NCI-H510A (cell line): ENCODE results near the gene SPIRE1.
A peak's percentile ranks its signal among the peaks of the same experiment; 100 is the strongest.

Source experiments
- DNase-seq: peaks from one replicate; lab custom pipeline; 2025; lab: John Stamatoyannopoulos, UW

Gene SPIRE1

DNA sequence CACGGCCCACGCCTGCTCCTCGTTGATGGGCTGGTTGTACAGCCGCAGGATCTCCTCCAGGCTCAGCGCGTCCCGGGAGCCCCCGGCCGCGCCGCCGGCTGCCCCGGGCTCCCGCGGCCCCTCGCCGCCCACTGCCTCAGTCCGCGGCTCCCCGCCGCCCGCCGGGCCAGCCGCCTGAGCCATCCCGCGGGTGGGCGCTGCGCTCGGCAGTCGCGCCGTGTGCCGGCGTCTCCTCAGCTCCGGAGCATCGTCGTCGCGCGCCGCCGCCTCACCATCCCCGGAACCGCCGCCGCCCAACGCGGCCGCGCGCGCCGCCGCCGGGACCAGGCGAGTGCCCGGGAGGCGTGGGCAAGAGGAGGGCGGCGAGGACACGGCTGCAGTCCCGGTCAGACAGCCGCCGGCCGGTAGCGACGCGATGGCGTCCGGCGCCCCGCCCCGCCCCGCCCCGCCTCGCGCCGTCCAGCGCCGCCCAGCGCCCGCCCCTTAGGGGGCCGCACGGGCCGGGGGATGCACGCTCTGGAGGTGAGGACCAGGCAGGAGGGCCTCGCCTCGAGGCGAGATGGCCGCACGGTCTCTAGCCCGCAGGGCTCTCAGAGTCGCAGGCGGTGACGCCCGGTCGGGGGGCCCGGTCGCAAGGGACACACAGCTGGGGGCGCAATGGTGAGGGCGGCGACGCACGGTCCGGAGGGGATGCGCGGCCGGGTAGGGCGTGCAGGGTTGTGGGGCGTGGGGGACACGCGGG is at the start of gene SPIRE1:
TSS of gene SPIRE1 (minus strand) at position 424 of the 742 bp plus-strand sequence. CDS start at position 183, 241 bp downstream.
- peak; percentile 39 for DNase-seq

DNA sequence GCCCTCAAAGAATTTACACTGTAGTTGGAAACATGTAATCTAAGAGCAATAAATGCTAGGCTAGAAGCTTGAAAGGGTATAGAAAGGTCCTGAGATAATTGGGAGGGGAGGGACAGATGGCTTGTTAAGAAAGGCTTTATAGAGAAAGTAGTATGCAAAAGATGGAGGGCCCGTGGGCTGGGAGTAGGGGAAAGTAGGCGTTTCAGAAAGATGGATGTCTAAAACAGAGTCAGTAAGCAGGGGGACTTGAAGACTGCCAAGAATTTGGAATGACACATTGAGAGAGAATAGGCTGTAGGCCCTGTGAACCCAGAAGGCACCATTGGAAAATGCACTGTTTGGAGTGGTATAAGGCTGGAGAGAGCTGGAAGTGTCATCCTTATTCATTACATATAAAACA is 45.8 kb upstream of the SPIRE1 start:
- DNase-seq, result no peak

DNA sequence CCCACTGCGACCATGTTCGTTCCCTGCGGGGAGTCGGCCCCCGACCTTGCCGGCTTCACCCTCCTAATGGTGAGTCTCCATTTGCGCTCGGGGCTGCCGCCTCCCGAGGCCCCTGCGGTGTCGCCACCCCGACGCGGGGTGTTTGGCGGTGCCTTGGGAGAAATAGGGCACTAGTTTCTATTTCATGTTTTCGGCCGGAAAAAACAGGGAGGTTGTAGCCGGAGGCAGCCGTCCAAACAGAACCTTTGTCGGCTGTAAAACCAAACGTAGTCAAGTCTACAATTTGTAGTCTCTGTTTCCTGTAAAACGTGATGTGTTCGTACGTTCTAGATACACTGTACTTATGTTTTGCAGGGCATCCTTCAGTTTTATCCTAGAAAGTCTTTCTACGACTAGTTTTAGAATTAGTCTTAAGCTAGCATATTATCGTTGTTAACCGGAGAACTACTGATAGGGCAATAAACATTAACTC is 45.2 kb upstream of the SPIRE1 start:
- no peak for DNase-seq

DNA sequence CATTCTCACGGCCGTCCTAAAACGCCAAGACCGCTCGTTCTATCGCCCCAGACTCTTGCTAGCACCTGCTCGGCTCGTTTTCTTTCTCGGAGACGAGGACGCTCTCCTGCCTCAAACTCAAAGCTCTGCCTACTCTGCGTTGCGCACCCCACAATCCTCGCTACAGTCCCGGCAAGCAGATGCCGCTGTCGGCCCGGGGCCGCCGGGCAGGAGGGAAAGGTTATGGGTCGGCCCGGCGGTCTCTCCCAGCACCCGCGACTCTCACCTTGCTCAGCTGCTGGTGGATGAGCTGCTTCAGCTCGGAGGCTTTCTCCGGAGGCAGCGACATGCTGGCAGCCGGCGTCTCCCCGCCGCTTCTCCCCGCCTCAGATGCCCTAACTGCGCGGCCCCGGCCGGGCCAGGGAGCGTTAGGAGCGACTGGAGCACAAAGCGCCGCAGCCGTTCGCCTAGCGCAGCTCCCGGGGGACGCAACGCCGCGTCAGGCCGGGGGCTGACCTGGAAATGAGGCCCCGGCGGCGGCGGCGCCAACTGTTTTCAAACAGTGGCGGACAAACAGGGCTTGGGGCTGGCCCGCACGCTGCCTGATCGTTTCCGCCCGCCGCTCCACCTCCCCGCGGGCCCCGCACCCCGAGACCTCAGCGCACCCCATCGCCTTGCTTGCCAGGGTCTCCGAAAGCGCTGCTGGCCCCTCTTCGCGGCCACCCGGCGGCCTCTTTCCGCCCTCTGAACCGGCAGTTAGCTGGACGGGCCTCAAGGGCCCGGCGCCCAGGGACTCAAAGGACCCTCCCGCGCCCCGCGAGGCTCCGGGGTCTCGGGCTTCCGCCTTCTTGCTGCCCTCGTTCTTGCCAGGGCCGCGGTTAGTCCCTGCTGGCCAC is 44.6 kb upstream of the SPIRE1 start, which contains the start of the genes CEP76 and PSMG2:
TSS of gene CEP76 (minus strand) at position 503 of the 875 bp plus-strand sequence. CDS start at position 328, 175 bp downstream.
TSS of gene PSMG2 (plus strand) at position 822 of the 875 bp plus-strand sequence. CDS start 66 bp downstream, outside the sequence.
- DNase-seq, result peak; percentile 66

DNA sequence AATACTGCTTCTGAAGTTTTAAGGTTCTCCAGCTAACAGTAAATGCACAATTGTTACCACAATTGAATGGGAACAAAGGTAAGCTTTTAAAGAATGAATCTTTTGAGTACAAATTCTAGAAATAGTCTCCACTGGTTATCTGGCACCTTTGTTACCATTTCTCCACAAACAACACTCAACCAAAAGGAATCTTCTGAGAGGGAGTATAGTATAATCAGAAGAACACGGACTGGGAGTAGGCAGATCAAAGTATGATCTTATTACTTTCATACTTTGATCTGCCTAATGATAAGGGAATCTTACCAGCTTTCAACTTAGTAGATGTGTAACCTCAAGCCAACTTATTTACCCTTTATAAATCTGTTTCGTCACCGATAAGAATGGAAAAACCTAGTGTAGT is 43.3 kb upstream of the SPIRE1 start:
- DNase-seq, result no peak

DNA sequence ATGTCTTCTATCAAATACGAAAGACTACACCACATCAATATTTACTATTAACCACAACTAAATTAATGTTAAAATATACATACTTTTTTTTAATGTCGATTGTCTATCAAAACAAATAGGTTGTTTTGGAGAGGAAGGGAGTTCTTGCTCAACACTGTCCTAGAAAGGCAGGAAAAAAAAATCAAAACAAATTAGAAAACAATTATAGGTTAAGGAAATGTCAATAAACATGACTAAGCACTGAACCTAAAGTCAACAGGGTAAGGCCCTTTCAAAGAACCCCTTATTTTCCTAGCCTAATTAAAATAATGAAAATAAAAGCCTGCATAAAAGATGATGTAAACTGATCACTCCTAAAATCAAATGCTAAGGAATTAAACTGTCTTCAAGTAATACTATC is 41.8 kb upstream of the SPIRE1 start:
- no peak for DNase-seq

DNA sequence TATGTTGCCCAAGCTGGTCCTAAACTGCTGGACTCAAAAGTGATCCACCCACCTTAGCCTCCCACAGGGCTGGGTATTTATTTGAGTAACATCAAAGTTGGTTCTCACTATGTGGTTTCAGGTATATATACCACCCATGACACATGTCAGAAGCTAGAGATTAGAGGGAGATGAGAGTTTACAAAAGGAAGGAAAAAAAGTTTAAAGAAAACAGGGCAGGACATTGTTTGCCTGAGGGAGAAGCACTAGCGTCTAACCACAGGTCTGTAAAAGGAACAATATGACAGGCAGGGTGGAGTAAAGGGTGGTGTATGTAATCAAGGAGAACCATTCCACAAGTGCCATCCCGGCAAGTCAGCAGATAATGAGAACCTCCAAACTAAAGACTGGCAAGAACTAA is 36.1 kb upstream of the SPIRE1 start:
- no peak for DNase-seq

DNA sequence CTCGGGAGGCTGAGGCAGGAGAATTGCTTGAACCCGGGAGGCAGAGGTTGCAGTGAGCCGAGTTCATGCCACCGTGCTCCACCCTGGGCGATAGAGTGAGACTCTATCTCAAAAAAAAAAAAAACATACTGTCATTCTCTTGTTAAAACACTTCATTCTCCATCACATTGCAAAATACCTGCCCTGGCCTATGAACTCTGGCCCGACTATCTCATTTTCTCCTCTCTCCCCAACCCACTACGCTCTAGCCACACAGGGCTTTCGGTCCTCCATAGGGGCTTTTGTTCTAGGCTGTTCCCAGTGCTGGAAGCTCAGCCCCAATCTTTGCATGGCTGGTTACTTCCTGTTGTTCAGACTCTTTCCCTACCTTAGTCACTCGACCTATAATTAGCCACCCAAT is 34.3 kb upstream of the SPIRE1 start:
- no peak for DNase-seq

DNA sequence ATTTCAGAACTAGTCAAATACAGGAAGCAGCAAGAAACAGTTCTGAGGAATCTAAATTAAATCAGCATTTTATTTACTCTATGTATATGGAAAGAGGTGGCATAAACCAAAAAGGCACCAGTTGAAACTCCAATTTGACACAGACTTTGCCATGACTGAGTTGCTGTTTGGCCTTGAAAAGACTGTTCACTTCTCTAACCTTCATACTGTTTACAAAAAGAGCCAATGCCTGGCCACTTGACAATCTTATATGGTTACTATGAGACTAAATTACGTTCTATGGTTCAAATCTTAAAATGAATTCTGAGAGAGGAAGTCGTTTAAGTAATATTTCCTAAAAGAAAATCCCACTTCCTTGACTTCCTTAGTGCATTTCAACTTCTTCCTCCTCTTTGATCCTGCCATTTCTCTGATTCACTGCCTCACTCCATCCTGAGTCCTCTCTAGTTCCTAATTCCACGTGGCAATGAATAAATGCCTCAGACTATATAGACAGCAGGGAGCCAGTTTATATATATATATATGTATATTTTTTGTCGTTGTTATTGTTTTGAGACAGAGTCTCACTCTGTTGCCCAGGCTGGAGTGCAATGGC is 31.4 kb upstream of the SPIRE1 start:
- no peak for DNase-seq

DNA sequence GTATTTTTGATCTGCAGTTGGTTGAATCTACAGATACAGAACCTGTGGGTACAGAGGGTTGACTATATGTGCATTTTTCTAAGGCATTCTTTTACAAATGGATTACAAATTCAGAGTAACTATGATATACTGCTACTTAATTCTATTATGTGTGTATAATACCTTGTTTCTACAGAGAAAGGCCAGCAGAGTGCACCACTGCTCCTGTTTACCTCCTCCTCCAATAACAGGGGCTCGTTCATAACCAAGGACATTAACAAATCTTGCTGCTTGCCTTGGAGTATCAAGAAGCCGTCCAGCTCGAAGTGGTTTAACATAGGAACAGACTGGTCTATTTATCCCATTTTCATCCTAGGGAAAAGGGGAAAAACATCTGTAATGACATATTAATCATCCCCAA is 28.2 kb upstream of the SPIRE1 start:
- DNase-seq, result no peak

DNA sequence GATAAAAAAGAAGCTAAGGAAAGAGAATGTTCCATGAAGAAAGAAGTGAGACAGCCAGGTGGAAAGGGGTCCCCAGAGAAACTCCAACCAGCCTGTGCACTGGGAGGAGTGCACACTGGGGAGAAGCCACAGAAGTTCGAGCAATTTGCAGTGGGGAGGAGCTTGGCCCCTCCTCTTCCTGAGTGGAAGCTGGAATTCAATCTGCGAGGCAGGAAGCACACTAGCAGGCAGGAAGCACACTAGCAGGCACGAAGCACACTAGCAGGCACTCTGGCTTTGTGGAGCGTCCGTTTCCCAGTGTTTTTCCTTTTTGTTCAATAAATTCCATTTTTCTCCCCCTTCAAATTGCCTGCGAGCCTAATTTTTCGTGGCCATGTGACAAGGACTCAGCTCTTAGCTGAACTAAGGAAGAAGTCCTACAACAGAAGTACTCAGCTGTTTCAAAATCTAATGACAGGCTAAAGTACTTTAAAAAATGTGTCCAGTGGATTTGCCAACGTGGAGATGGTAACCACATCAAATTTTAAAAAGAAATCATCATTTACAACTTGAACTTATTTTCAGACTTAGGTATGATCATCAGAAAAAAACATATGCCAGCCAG is 21.4 kb upstream of the SPIRE1 start:
- DNase-seq, result no peak

DNA sequence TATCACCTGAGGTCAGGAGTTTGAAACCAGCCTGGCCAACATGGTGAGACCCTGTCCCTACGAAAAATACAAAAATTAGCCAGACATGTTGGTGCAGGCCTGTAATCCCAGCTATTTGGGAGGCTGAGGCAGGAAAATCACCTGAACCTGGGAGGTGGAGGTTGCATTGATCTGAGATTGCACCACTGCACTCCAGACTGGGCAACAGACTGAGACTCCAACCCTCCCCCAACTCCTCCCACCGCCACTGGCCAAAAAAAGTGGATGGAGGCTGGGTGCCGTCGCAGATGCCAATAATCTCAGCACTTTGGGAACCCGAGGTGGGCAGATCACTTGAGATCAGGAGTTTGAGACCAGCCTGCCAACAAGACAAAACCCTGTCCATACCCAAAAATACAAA is 10.1 kb upstream of the SPIRE1 start:
- no peak for DNase-seq

DNA sequence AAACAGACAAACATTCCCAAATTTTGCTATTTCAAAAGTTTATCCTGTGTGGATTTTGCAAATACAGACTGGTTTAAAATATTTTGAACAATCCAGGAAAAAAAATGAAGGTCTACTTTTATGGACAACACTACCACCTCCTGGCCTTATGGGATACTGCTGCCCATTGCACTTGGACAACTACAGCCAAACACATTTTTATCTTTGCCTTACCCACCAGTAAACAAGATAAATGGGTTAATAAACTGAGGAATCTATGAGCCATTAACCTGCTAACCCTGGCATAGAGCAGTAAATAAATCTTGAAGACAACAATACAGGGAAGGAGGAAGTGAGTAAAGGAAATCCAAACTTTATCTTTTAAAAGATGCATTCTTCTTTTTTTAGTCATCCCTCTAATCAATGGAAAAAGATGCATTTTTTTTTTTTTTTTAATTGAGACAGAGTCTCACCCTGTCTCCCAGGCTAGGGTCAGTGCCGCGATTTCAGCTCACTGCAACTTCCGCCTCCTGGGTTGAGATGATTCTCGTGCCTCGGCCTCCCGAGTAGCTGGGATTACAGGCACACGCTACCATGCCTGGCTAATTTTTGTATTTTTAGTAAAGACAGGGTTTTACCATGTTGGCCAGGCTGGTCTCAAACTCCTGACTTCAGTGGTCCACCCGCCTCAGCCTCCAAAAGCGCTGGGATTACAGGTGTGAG is 2.1 kb upstream of the SPIRE1 start:
- DNase-seq, result no peak

DNA sequence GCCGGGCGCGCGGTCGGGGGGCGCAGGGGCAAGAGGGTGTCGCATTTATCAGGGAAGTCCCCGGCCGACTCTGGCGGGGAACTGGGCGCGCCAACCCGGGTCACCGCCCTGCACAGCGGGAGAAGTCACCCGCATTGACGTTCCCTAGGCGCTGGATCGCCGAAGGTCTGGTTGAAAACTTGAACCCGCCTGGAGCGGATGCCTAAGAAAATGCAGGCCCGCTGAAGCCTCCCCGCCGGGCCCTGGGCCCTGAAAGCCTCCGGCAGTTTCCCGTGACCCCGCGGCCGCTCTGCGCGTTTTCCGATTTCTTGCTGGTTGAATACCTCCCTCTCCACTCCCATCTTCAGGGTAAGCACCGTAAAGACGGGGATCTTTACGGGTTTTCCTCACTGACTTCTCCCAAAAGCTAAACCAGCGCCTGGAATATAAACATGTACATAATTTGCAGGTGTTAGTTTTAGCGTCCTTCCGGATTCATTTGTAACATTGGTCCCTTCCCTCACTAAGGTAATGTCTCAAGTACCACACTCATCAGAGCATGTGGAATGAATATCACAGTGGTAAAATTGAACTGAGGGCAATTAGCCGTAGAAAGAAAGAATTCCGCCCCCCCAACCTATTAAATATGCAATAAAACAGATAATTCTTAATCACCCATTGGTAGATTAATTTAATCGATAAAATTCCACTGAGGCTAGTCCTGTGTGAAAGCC is 675 bp upstream of the SPIRE1 start:
- peak; percentile 22 for DNase-seq

DNA sequence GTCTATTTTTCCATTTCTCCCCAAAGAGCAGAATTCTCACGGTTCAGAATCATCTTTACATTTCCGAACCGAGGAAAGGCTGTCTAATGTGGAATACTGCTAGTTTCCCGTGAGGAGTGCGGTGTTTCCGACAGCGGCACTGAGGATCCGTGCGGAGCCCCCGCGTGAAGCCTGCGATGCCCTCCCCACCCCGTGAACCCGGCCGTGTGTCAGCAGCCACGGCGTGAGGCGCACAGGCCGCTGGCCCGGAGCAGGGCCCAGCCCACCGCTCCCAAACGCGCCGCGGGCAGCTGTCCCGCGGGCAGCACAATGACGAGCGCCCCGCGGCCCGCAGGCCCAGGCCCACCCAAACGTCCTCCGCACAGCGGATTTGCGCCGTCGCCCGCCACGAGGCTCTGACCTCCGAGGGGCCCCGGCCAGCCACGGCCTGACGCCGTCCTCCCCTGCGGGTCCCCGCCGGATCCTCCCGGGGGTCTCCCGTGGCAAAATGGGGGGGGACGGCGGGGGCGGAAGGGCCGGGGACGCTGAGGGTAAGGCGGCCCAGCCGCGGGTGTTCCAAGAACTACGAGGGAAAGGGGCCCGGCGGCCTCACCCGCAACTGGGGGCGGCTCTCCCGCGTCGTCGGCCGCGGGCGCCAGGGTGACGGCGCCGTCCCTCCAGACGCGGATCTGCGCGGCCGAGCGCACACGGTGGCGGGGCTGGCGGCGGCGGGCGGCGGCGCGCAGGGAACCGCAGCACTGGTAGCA is 796 bp downstream of the SPIRE1 start:
- DNase-seq, result no peak

DNA sequence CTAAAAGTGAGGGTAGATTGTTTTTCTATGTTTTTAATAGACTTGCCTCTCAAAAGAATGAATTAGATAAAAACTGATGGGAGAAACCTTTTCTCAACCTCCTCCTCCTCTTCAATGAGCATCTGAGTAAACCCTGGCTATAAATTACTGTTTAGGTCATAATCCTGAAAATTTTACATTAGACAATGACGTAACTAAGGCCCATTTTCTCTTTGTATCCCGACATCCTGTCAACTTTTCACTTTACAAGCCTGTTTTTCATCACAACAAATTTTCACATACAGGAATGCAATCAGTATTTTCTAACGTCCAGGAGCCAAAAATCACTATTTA is 1.3 kb downstream of the SPIRE1 start:
- DNase-seq, result no peak

DNA sequence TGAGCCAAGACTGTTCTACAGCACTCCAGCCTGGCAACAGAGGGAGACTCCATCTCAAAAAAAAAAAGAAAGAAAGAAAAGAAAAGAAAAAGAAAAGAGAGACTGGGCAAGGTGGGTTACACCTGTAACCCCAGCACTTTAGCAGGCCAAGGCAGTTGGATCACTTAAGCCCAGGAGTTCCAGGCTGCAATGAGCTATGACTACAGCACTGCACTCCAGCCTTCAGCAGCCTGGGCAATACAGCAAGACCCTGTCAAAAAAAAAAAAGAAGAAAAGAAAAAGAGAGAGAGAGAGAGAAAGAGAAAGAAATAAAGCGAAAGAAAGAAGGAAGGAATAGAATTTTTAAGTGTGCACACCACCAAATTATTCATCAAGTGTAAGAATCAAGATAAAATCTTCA is 2.9 kb downstream of the SPIRE1 start:
- no peak for DNase-seq

DNA sequence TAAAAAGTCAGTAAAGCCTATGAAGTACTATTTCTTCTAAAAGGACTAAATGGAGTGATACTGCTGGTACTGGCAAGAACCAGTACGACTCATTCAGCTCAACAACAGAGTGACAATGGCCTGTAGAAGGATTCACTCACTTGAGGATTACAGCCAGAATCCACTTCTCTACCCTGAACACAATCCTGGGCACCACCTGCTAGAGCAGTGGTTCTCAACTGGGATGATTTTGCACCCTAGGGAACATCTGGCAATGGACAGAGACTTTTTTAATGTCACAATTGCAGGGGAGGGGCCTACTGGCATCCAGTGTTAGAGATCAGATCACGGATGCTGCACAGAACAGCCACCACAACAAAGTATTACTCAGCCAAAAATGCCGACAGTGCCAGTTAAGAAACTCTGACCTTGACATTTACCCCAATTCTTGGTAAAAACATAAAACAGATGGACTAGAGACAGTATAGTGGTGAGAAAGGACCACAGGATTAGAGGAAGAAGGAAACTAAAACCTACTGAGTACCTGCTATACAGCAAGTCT is 5.0 kb downstream of the SPIRE1 start:
- no peak for DNase-seq

DNA sequence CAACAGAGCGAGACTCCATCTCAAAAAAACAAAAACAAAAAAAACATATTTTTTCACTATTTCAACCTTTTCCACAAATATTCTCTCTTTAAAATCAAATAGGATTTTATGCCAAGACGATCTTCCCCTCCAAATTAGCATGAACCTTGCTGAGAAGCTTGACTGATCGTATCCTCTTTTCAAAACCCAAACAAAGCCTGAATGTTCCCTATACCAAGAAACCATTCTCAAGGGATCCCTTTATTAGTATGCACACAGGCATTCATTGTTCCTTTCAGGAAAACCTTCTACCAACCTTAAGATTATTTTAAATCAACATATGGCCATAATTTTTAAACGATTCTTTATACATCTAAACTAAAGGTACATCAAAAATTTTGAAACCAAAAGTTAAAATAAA is 6.3 kb downstream of the SPIRE1 start:
- no peak for DNase-seq

DNA sequence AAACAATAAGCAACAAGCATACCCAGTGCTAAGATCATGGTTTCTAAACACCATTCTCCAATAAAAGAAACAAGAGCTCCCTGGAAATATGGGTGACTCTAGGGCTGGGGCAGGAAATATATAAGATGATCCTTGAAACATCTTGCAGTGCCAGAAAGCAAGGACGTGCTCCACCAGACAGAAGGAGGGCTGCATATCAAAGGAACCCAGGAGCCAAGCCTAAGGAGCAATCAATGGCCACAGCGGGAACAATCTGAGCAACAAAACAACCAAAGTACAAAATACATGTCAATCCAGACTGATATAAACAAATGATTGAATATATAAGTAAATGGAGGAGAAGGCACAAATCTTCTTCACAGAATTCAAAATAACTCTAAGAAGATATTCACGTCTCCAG is 10.1 kb downstream of the SPIRE1 start:
- DNase-seq, result no peak
